Spleen (tissue), 11 donors: Measurements from ENCODE around the gene IQSEC1. TPM values are rescaled to one million over a fixed set of nuclear protein-coding genes. Genes with fewer than 3 reads are reported as not detected.
A peak's percentile ranks its signal among the peaks of the same experiment; 100 is the strongest.

ENCODE experiments used
- DNase-seq: peaks from one replicate; pipeline ENCODE4 v3.0.0-alpha.2; 2020
- H3K27ac ChIP-seq, 8 donors: fragments of 200-600 bp; sonication (generic) in 7 of 8; 1 replicate in 4 of 8; 2 replicates in 4 of 8; pipeline versions ENCODE4 v1.5.0 to v1.8.0; 2016 to 2021; ENCODE audit warnings: inconsistent platforms in 4 of 8, mild to moderate bottlenecking in 4 of 8, moderate library complexity in 1 of 8
- H3K27me3 ChIP-seq, 7 donors: fragments of 200-600 bp; sonication (generic) in 6 of 7; replicated peaks in 1 of 7; 1 replicate in 4 of 7; 2 replicates in 3 of 7; pipeline versions ENCODE4 v1.5.0 to v1.8.0; 2016 to 2021; ENCODE audit warnings: inconsistent platforms in 3 of 7, mild to moderate bottlenecking in 1 of 7
- H3K36me3 ChIP-seq, 6 donors: fragments of 200-600 bp; sonication (generic) in 5 of 6; 1 replicate in 4 of 6; 2 replicates in 2 of 6; pipeline versions ENCODE4 v1.5.0 to v1.8.0; 2016 to 2021; ENCODE audit warnings: inconsistent platforms in 2 of 6
- H3K4me1 ChIP-seq, 6 donors: fragments of 200-600 bp; sonication (generic) in 5 of 6; 1 replicate in 3 of 6; 2 replicates in 3 of 6; pipeline versions ENCODE4 v1.5.0 to v1.8.0; 2016 to 2021; ENCODE audit warnings: inconsistent platforms in 3 of 6
- H3K4me3 ChIP-seq, 8 donors: fragments of 200-600 bp; sonication (generic) in 7 of 8; 1 replicate in 4 of 8; 2 replicates in 4 of 8; pipeline versions ENCODE4 v1.5.0 to v1.8.0; 2016 to 2021; ENCODE audit warnings: inconsistent platforms in 4 of 8, mild to moderate bottlenecking in 4 of 8, moderate library complexity in 2 of 8
- H3K9me3 ChIP-seq, 8 donors: fragments of 200-600 bp; sonication (generic) in 7 of 8; 1 replicate in 4 of 8; 2 replicates in 4 of 8; pipeline versions ENCODE4 v1.5.0 to v1.8.0; 2016 to 2021; ENCODE audit warnings: inconsistent platforms in 4 of 8
- CTCF ChIP-seq, 11 experiments: fragments of 200-600 bp in 7 of 11; fragments of 450-650 bp in 4 of 11; sonication (generic) in 4 of 11; IDR thresholded peaks in 8 of 11; conservative IDR thresholded peaks in 3 of 11; 1 replicate in 7 of 11; 2 replicates in 4 of 11; pipeline versions ENCODE4 v1.4.0 to v1.8.0; 2016 to 2021; ENCODE audit warnings: antibody characterized with exemption in 11 of 11, inconsistent platforms in 4 of 11, mild to moderate bottlenecking in 1 of 11
- POLR2A ChIP-seq, 3 donors: fragments of 450-650 bp; IDR thresholded peaks; one replicate each; pipeline ENCODE4 v1.5.1; 2017; ENCODE audit warnings: antibody characterized with exemption in 3 of 3, mild to moderate bottlenecking in 1 of 3
- POLR2AphosphoS5 ChIP-seq, 3 donors: sonication (generic); formaldehyde crosslinking; IDR thresholded peaks; one replicate each; pipeline ENCODE4 v1.5.1; 2017; ENCODE audit warnings: antibody characterized with exemption in 3 of 3
- WGBS, 5 donors: extraction: QIAGEN DNeasy Blood & Tissue Kit in 3 of 5; methylation state at CpG; one replicate each; pipeline versions ENCODE4 v1.1.5 to v1.1.7; 2013 to 2018; 5-methylcytosine and 5-hydroxymethylcytosine counted together
- intact Hi-C: fragments of 100-400 bp; cut with DNase I; formaldehyde crosslinking; loops from one replicate; pipeline ENCODE4 v1.15.0; 2023; ENCODE audit warnings: low total_unique reads
- polyA plus RNA-seq, 3 donors: library from polyadenylated mRNA; stranded (reverse); fragments of 200-250 nt; gene quantifications; one replicate each; pipeline ENCODE4 v1.2.1, GENCODE V29; 2013
- total RNA-seq, 7 donors: library from RNA; depleted of rRNA in 3 of 7; stranded (reverse); fragments of >200 nt in 3 of 7; fragmentation: NEBNext Ultra II Directional in 4 of 7; extraction: Animal tissue kit (Norgen Biotek cat#: 25700) in 4 of 7; gene quantifications; one replicate each; pipeline versions ENCODE4 v1.1.0 to v1.2.1, GENCODE V29; 2016 to 2021
- donor health status: healthy with polysubstance abuse.
- donor health status: DM: no; HTN: no; CAD: no; lungs with moderate emphysema.
- donor health status: DM: no; HTN: no; CAD: no.
- donor health status: Bipolar disorder and iron deficiency.
- donor health status: healthy.
- donor health status: DM: no; HTN: no; CAD: no.
- donor health status: DM: yes; HTN: yes; CAD: no.

Gene IQSEC1
- total and polyA plus RNA-seq, 10 donors: 23.0 to 170 (median 116) TPM

DNA sequence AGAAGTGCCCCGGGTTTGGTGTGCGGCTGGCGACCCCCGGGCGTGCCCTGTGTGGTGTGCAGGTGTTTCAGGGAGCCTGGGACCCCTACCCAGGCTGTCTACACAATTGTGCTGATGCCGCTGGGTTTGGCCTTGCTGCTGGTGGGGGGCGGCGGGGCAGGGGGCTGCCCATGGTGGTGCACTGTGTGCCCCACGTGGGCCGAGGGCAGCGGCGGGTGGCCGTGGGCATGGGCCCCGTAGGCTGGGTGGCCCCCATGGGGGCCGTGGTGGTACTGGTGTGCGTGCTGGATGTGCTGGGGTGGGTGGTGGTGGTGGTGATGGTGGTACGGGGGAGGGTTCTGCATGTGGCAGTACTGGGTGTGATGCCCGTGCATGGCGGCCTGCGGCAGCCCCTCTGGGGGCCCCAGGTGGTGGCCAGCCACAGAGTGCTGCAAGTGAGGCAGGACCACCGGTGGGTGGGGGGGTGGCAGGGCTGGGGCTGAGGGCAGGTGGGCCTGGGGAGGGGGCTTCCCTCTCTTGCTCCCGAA, 172.3 kb downstream of the IQSEC1 start:
- TF ChIP-seq POLR2AphosphoS5 (IDR thresholded peaks at IDR 0.05): peak in 1 of 3 donors; percentile 43
- TF ChIP-seq POLR2A (IDR thresholded peaks at IDR 0.05): no peak
- no peak overlapping the region for H3K4me3 ChIP-seq
- H3K27ac ChIP-seq: no peak overlapping the region
- intact Hi-C loops: loop anchor here (10.0 kb wide), 1 partner anchor 84 kb away; no protein-coding TSS in a partner anchor
- peak; percentile 77 for DNase-seq
- H3K4me1 ChIP-seq: peaks cover 7 to 67% (median 43%) of the 10 kb centered on the region in 6 donors
- peaks cover 0 to 91% (median 72%) of the 10 kb centered on the region in 6 donors for H3K36me3 ChIP-seq
- H3K9me3 ChIP-seq: no peaks in the 10 kb centered on the region
- H3K27me3 ChIP-seq: no peaks in the 10 kb centered on the region
- WGBS, 5 donors: 92 to 97% (median 96%) methylated on average over 17 to 22 of the region's 22 CpGs

GRCh38 chr3:12898965-12899755, 174.1 kb downstream of the IQSEC1 start:
- no peaks in the 10 kb centered on the region for H3K9me3 ChIP-seq
- H3K4me3 ChIP-seq: no peak overlapping the region
- H3K4me1 ChIP-seq: peaks cover 5 to 60% (median 34%) of the 10 kb centered on the region in 6 donors
- no peak overlapping the region for H3K27ac ChIP-seq
- intact Hi-C loops: no loop called here
- no peaks in the 10 kb centered on the region for H3K27me3 ChIP-seq
- peaks cover 0 to 73% (median 54%) of the 10 kb centered on the region in 6 donors for H3K36me3 ChIP-seq
- TF ChIP-seq CTCF (IDR thresholded peaks at IDR 0.05 in 8 of 11, conservative IDR thresholded peaks at IDR 0.05 in 3 of 11): no peak
- TF ChIP-seq POLR2AphosphoS5 (IDR thresholded peaks at IDR 0.05): peak in 2 of 3 donors; percentile 7 to 70
- no peak for TF ChIP-seq POLR2A (IDR thresholded peaks at IDR 0.05)
- WGBS, 5 donors: 92 to 97% (median 94%) methylated on average over 36 to 40 of the region's 40 CpGs
- DNase-seq: peak; percentile 73

- intact Hi-C loops: no loop called here
- Histone ChIP-seq H3K36me3 (peaks cover 0 to 66% (median 47%) of the 10 kb centered on the region in 6 donors), H3K4me3 (no peak overlapping the region), H3K4me1 (peaks cover 0 to 52% (median 27%) of the 10 kb centered on the region in 6 donors), H3K27ac (peak overlapping the region in 1 of 8 donors; percentile 24), H3K9me3 (no peaks in the 10 kb centered on the region), H3K27me3 (no peaks in the 10 kb centered on the region)
- TF ChIP-seq POLR2A (IDR thresholded peaks at IDR 0.05) (no peak), POLR2AphosphoS5 (IDR thresholded peaks at IDR 0.05) (peak in 1 of 3 donors; percentile 55)
- peak; percentile 73 for DNase-seq
- 88 to 95% (median 92%) methylated on average over 22 of the region's 22 CpGs for WGBS, 5 donors
Observed at GRCh38 chr3:12898290-12898964, 174.8 kb downstream of the IQSEC1 start.

GRCh38 chr3:12897381-12898289, 175.6 kb downstream of the IQSEC1 start:
- Histone ChIP-seq H3K36me3 (peaks cover 0 to 58% (median 41%) of the 10 kb centered on the region in 6 donors), H3K9me3 (no peaks in the 10 kb centered on the region), H3K27me3 (no peaks in the 10 kb centered on the region), H3K4me1 (peaks cover 0 to 44% (median 19%) of the 10 kb centered on the region in 6 donors), H3K4me3 (no peak overlapping the region), H3K27ac (peak overlapping the region in 2 of 8 donors; percentile 10 to 24)
- intact Hi-C loops: no loop called here
- DNase-seq: peak; percentile 57
- WGBS, 5 donors: 70 to 83% (median 76%) methylated on average over 12 to 13 of the region's 13 CpGs
- TF ChIP-seq CTCF (IDR thresholded peaks at IDR 0.05 in 8 of 11, conservative IDR thresholded peaks at IDR 0.05 in 3 of 11) (no peak), POLR2AphosphoS5 (IDR thresholded peaks at IDR 0.05) (peak in 2 of 3 donors; percentile 13 to 44), POLR2A (IDR thresholded peaks at IDR 0.05) (no peak)
